IPS DF 19.7 (cell line): ENCODE measurements around the gene AGAP3.

Experiments used
- DNase-seq: peaks from one replicate; pipeline ENCODE4 v3.0.0-alpha.2; 2013; ENCODE audit warnings: low read depth, low spot score

Gene AGAP3

GRCh38 chr7:151088019-151088855 is 2.0 kb downstream of the AGAP3 start:
- DNase-seq: no peak

- DNase-seq: no peak
These were observed 2.8 kb downstream of the AGAP3 start for GRCh38 chr7:151088856-151089699.

GRCh38 chr7:151089893-151090730 is 3.8 kb downstream of the AGAP3 start:
- no peak for DNase-seq

GRCh38 chr7:151091003-151091402 is 4.7 kb downstream of the AGAP3 start:
- DNase-seq: no peak

GRCh38 chr7:151091431-151091830 is 5.2 kb downstream of the AGAP3 start:
- no peak for DNase-seq

GRCh38 chr7:151091988-151092387 is 5.7 kb downstream of the AGAP3 start:
- DNase-seq: no peak

GRCh38 chr7:151093748-151094147 is 7.5 kb downstream of the AGAP3 start:
- no peak for DNase-seq

GRCh38 chr7:151094675-151095074 is 8.4 kb downstream of the AGAP3 start:
- no peak for DNase-seq

GRCh38 chr7:151095123-151095797 is 9.0 kb downstream of the AGAP3 start:
- DNase-seq: no peak

GRCh38 chr7:151095828-151096475 is 9.7 kb downstream of the AGAP3 start:
- no peak for DNase-seq

GRCh38 chr7:151099486-151100211 is 13.4 kb downstream of the AGAP3 start:
- no peak for DNase-seq

- no peak for DNase-seq
These were observed 14.6 kb downstream of the AGAP3 start for GRCh38 chr7:151100921-151101320.

GRCh38 chr7:151101621-151102396 is 15.5 kb downstream of the AGAP3 start:
- no peak for DNase-seq

- DNase-seq: no peak
These were observed 16.7 kb downstream of the AGAP3 start for GRCh38 chr7:151102991-151103390.

- no peak for DNase-seq
These were observed 17.7 kb downstream of the AGAP3 start for GRCh38 chr7:151103973-151104372.

GRCh38 chr7:151104411-151105235 is 18.3 kb downstream of the AGAP3 start:
- no peak for DNase-seq

GRCh38 chr7:151107882-151108281 is 21.6 kb downstream of the AGAP3 start:
- no peak for DNase-seq
